ENCODE results near the gene SYT11. TPM values are rescaled to one million over a fixed set of nuclear protein-coding genes. Genes with fewer than 3 reads are reported as not detected.

Gene SYT11
- total RNA-seq, 4 donors from 2014 or later: 0.87 to 5.3 (median 2.7) TPM

DNA sequence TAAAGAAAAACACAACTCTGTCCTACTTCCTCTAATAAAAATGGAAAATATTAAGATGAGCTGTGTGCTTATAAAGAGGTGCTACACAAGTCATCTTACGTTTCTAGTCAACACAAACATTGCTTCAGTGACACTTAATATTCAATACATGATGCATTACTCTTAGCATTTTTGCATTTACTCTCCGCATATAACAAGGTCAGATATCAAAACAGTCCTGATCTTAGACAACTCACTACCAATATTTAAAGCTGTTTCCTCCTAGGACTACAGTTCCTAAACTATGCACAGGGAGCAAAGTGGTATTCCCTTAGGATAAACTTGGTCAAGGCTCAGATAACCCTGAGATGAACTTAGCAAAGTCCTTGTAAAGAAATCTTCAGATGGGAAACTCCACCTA is 39.5 kb downstream of the SYT11 start:
- WGBS, 2 donors: 61 to 74% methylated on average over 2 of the region's 2 CpGs
- H3K9me3 ChIP-seq: no peaks in the 10 kb centered on the region
- TF ChIP-seq POLR2A (IDR thresholded peaks at IDR 0.05) (no peak), CTCF (IDR thresholded peaks at IDR 0.05) (no peak)
- intact Hi-C loops (cut with DNase I): no loop called here
- no peak overlapping the region for H3K4me3 ChIP-seq
- no peak for DNase-seq
- peaks cover 32 to 87% (median 51%) of the 10 kb centered on the region in 3 donors for H3K36me3 ChIP-seq
- peaks cover 0 to 6% (median 2%) of the 10 kb centered on the region in 3 donors for H3K4me1 ChIP-seq
- H3K27ac ChIP-seq: no peak overlapping the region
- H3K27me3 ChIP-seq: no peaks in the 10 kb centered on the region

- DNase-seq: no peak
- 97 to 100% methylated on average over 2 of the region's 2 CpGs for WGBS, 2 donors
- Histone ChIP-seq H3K4me3 (no peak overlapping the region), H3K9me3 (no peaks in the 10 kb centered on the region), H3K27me3 (no peaks in the 10 kb centered on the region), H3K36me3 (peaks cover 35 to 95% (median 58%) of the 10 kb centered on the region in 3 donors), H3K27ac (no peak overlapping the region), H3K4me1 (no peaks in the 10 kb centered on the region)
- intact Hi-C loops (cut with DNase I): no loop called here
- TF ChIP-seq CTCF (IDR thresholded peaks at IDR 0.05): no peak
- TF ChIP-seq POLR2A (IDR thresholded peaks at IDR 0.05): no peak
These were observed 40.3 kb downstream of the SYT11 start for GRCh38 chr1:155899683-155900082.

- Histone ChIP-seq H3K4me3 (no peak overlapping the region), H3K27me3 (no peaks in the 10 kb centered on the region), H3K9me3 (no peaks in the 10 kb centered on the region), H3K4me1 (no peaks in the 10 kb centered on the region), H3K27ac (no peak overlapping the region), H3K36me3 (peaks cover 35 to 100% (median 62%) of the 10 kb centered on the region in 3 donors)
- no peak for DNase-seq
- no peak for TF ChIP-seq CTCF (IDR thresholded peaks at IDR 0.05)
- no peak for TF ChIP-seq POLR2A (IDR thresholded peaks at IDR 0.05)
- intact Hi-C loops (cut with DNase I): no loop called here
- WGBS, 2 donors: 85 to 95% methylated on average over 4 of the region's 4 CpGs
These were observed 40.8 kb downstream of the SYT11 start for GRCh38 chr1:155900161-155900560.

DNA sequence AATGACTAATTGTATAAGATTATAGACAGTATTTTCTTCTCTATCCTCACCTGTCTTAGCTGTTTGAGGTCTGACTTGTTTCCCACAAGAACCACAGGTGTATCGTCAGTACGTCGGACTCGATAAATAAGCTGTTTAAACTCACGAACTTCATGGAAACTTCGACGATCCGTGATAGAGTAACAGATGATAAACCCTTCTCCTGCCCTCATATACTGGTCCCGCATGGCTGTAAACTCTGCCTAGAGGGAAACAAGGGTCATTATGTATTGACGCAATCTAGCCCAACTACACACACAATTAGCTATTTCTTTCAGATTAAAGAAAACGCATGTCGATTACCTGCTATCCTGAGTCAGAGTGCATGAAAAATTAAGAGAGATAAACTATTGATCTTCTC is 44.9 kb downstream of the SYT11 start:
- Histone ChIP-seq H3K4me3 (no peak overlapping the region), H3K4me1 (peaks cover 1 to 12% (median 3%) of the 10 kb centered on the region in 3 donors), H3K36me3 (peaks cover 47 to 100% (median 80%) of the 10 kb centered on the region in 3 donors), H3K9me3 (no peaks in the 10 kb centered on the region), H3K27me3 (no peaks in the 10 kb centered on the region), H3K27ac (no peak overlapping the region)
- no peak for DNase-seq
- intact Hi-C loops (cut with DNase I): no loop called here
- WGBS, 2 donors: 90 to 95% methylated on average over 12 of the region's 12 CpGs
- TF ChIP-seq CTCF (IDR thresholded peaks at IDR 0.05) (no peak), POLR2A (IDR thresholded peaks at IDR 0.05) (no peak)

- Histone ChIP-seq H3K27ac (peak overlapping the region; percentile 86 to 99 (median 95)), H3K27me3 (no peaks in the 10 kb centered on the region), H3K9me3 (no peaks in the 10 kb centered on the region), H3K4me1 (peaks cover 9 to 36% (median 14%) of the 10 kb centered on the region in 3 donors), H3K36me3 (peaks cover 12 to 78% (median 39%) of the 10 kb centered on the region in 3 donors), H3K4me3 (peak overlapping the region; percentile 49 to 96 (median 82))
- DNase-seq: no peak
- 39 to 42% methylated on average over 4 of the region's 4 CpGs for WGBS, 2 donors
- TF ChIP-seq POLR2A (IDR thresholded peaks at IDR 0.05): peak in 2 of 4 donors; percentile 18 to 30
- TF ChIP-seq CTCF (IDR thresholded peaks at IDR 0.05): no peak
- intact Hi-C loops (cut with DNase I): no loop called here
These were observed 50.5 kb downstream of the SYT11 start for GRCh38 chr1:155909894-155910293.
